A673 (cell line): Measurements from ENCODE around the gene SRA1. TPM values are rescaled to one million over a fixed set of nuclear protein-coding genes. Genes with fewer than 3 reads are reported as not detected.
"Not testable (repeated sequence)": the region's sequence is repeated elsewhere in the genome, so short reads cannot be mapped to it uniquely, and the experiment has no call there.

Source experiments
- BruUV-seq: library from RNA; stranded (reverse); fragments of 400-500 nt; replicated peaks from 2 replicates; lab custom pipeline; 2021; lab: Mats Ljungman, UMichigan
- CTCF ChIA-PET: fragments of 300-600 bp; sonication (Branson Sonifier 250); formaldehyde crosslinking; loops from one replicate; lab custom pipeline; 2022; ENCODE audit warnings: antibody characterized with exemption; lab: Charles Lee
- POLR2A ChIA-PET: fragments of 300-600 bp; sonication (Branson Sonifier 250); formaldehyde crosslinking; loops from one replicate; lab custom pipeline; 2022; ENCODE audit warnings: antibody characterized with exemption; ENCODE audit not compliant: low non-redundant PET; lab: Charles Lee
- DNase-seq: peaks from one replicate; pipeline ENCODE4 v3.0.0-alpha.2; 2015; ENCODE audit warnings: low spot score
- H3K27ac ChIP-seq: fragments of 200-600 bp; sonication (generic); 2 replicates; pipeline ENCODE4 v1.5.1; 2016; ENCODE audit warnings: mixed run types, low read depth, mild to moderate bottlenecking, mixed read lengths, antibody characterized with exemption, low read length; ENCODE audit not compliant: poor library complexity, severe bottlenecking
- H3K27me3 ChIP-seq: fragments of 200-600 bp; sonication (generic); replicated peaks from 2 replicates; pipeline ENCODE4 v1.6.1; 2017; ENCODE audit warnings: mixed run types, low read depth, mild to moderate bottlenecking, mixed read lengths, antibody characterized with exemption, low read length; ENCODE audit not compliant: insufficient read depth, poor library complexity
- H3K36me3 ChIP-seq: fragments of 200-600 bp; sonication (generic); 2 replicates; pipeline ENCODE4 v1.6.1; 2016; ENCODE audit warnings: mixed run types, mild to moderate bottlenecking, mixed read lengths, antibody characterized with exemption, low read length; ENCODE audit not compliant: insufficient read depth, poor library complexity, severe bottlenecking
- H3K4me1 ChIP-seq: fragments of 200-600 bp; sonication (generic); 2 replicates; pipeline ENCODE4 v1.6.1; 2017; ENCODE audit warnings: mixed run types, mild to moderate bottlenecking, mixed read lengths, antibody characterized with exemption, low read length; ENCODE audit not compliant: insufficient read depth, poor library complexity, severe bottlenecking
- H3K4me3 ChIP-seq: fragments of 200-600 bp; sonication (generic); 2 replicates; pipeline ENCODE4 v1.5.1; 2016; ENCODE audit warnings: low read depth, mixed run types, mild to moderate bottlenecking, mixed read lengths, low read length; ENCODE audit not compliant: poor library complexity, severe bottlenecking
- H3K9me3 ChIP-seq: fragments of 200-600 bp; sonication (generic); 2 replicates; pipeline ENCODE4 v1.6.1; 2016; ENCODE audit warnings: mixed run types, low read depth, mild to moderate bottlenecking, mixed read lengths, antibody characterized with exemption, low read length; ENCODE audit not compliant: poor library complexity, severe bottlenecking
- CTCF ChIP-seq: fragments of 300-800, 200-600 bp; sonication (generic); conservative IDR thresholded peaks from 2 replicates; pipeline ENCODE4 v1.5.1; 2017; ENCODE audit warnings: low read depth, mild to moderate bottlenecking, antibody characterized with exemption, low read length, moderate library complexity, mixed read lengths
- EZH2 ChIP-seq: fragments of 200-600 bp; sonication (generic); IDR thresholded peaks from 2 replicates; pipeline ENCODE4 v1.6.1; 2017; ENCODE audit warnings: borderline replicate concordance, low read depth, mild to moderate bottlenecking, mixed read lengths, antibody characterized with exemption, low read length; ENCODE audit not compliant: poor library complexity, severe bottlenecking
- intact Hi-C: fragments of 100-400 bp; cut with micrococcal nuclease; formaldehyde crosslinking; loops from one replicate; pipeline ENCODE4 v1.10.0; 2022; ENCODE audit not compliant: unreplicated experiment
- total RNA-seq: library from RNA; stranded (reverse); gene quantifications from 2 replicates; pipeline ENCODE4 v1.2.3, GENCODE V29; 2021

SRA1 gene
- total RNA-seq, 1 experiment from 2014 or later, result 55.1 TPM

GRCh38 chr5:140603734-140604133 is 46.5 kb upstream of the SRA1 start:
- Histone ChIP-seq H3K27me3 (no peaks in the 10 kb centered on the region), H3K27ac (no peak overlapping the region), H3K4me1 (no peaks in the 10 kb centered on the region), H3K4me3 (no peak overlapping the region), H3K9me3 (no peaks in the 10 kb centered on the region), H3K36me3 (no peaks in the 10 kb centered on the region)
- no TSS peak for BruUV-seq
- ChIA-PET POLR2A (no interaction called here), CTCF (no interaction called here)
- no peak for DNase-seq
- no peak for TF ChIP-seq CTCF
- no peak for TF ChIP-seq EZH2
- intact Hi-C loops, result no loop called here

GRCh38 chr5:140603446-140603698 is 46.1 kb upstream of the SRA1 start:
- H3K27ac ChIP-seq, H3K9me3 ChIP-seq, CTCF ChIA-PET, H3K4me1 ChIP-seq, BruUV-seq, DNase-seq, H3K27me3 ChIP-seq, POLR2A ChIA-PET, intact Hi-C loops, H3K4me3 ChIP-seq, H3K36me3 ChIP-seq: not testable (repeated sequence)

- Histone ChIP-seq H3K9me3 (no peaks in the 10 kb centered on the region), H3K4me3 (no peak overlapping the region), H3K27me3 (no peaks in the 10 kb centered on the region), H3K4me1 (no peaks in the 10 kb centered on the region), H3K36me3 (no peaks in the 10 kb centered on the region), H3K27ac (no peak overlapping the region)
- ChIA-PET POLR2A (no interaction called here), CTCF (no interaction called here)
- DNase-seq, result no peak
- TF ChIP-seq CTCF, result no peak
- intact Hi-C loops, result no loop called here
- BruUV-seq, result no TSS peak
These were observed 44.9 kb upstream of the SRA1 start for GRCh38 chr5:140602147-140602546.

GRCh38 chr5:140600096-140600495 is 42.8 kb upstream of the SRA1 start:
- Histone ChIP-seq H3K27me3 (no peaks in the 10 kb centered on the region), H3K4me3 (no peak overlapping the region), H3K9me3 (no peaks in the 10 kb centered on the region), H3K27ac (no peak overlapping the region), H3K36me3 (no peaks in the 10 kb centered on the region), H3K4me1 (no peaks in the 10 kb centered on the region)
- no peak for DNase-seq
- intact Hi-C loops, result no loop called here
- no peak for TF ChIP-seq CTCF
- TF ChIP-seq EZH2, result no peak
- ChIA-PET CTCF (no interaction called here), POLR2A (no interaction called here)
- BruUV-seq, result no TSS peak
